Mesodermal cell (in vitro differentiated cells): ENCODE results near the gene CTXN1. TPM values are rescaled to one million over a fixed set of nuclear protein-coding genes. Genes with fewer than 3 reads are reported as not detected.

ENCODE experiments used
- H3K27ac ChIP-seq: 2 replicates; pipeline ENCODE4 v1.7.0; 2013; ENCODE audit warnings: mild to moderate bottlenecking, low read depth, low read length, moderate library complexity; ENCODE audit not compliant: severe bottlenecking
- H3K36me3 ChIP-seq: 2 replicates; pipeline ENCODE4 v1.7.1; 2013; ENCODE audit warnings: mild to moderate bottlenecking, low read length, moderate library complexity; ENCODE audit not compliant: control insufficient read depth, insufficient read depth
- H3K4me1 ChIP-seq: one replicate; pipeline ENCODE4 v1.7.1; 2013; ENCODE audit warnings: mild to moderate bottlenecking, low read length; ENCODE audit not compliant: insufficient read depth, control insufficient read depth, poor library complexity, severe bottlenecking
- H3K4me3 ChIP-seq: 2 replicates; pipeline ENCODE4 v1.7.0; 2013; ENCODE audit warnings: low read length, control low read depth, mild to moderate bottlenecking; ENCODE audit not compliant: insufficient read depth, poor library complexity, severe bottlenecking; ENCODE audit errors: extremely low read depth
- H3K9me3 ChIP-seq: 2 replicates; pipeline ENCODE4 v1.7.1; 2013; ENCODE audit warnings: mild to moderate bottlenecking, low read length, moderate library complexity; ENCODE audit not compliant: control insufficient read depth
- WGBS, 2 experiments: methylation state at CpG; one replicate each; pipeline ENCODE4 v1.1.5; 2013; ENCODE audit warnings: missing lambda C conversion rate in 2 of 2; ENCODE audit not compliant: insufficient coverage in 2 of 2; 5-methylcytosine and 5-hydroxymethylcytosine counted together
- polyA plus RNA-seq, 2 experiments: library from polyadenylated mRNA; stranded (reverse); fragments of 50-300 nt; gene quantifications; one replicate each; pipeline ENCODE4 v1.2.3, GENCODE V29; 2013

Gene CTXN1
- polyA plus RNA-seq (2013, experiment 1 of 2) = 47.8 TPM
- polyA plus RNA-seq (2013, experiment 2 of 2) = 36.4 TPM

DNA sequence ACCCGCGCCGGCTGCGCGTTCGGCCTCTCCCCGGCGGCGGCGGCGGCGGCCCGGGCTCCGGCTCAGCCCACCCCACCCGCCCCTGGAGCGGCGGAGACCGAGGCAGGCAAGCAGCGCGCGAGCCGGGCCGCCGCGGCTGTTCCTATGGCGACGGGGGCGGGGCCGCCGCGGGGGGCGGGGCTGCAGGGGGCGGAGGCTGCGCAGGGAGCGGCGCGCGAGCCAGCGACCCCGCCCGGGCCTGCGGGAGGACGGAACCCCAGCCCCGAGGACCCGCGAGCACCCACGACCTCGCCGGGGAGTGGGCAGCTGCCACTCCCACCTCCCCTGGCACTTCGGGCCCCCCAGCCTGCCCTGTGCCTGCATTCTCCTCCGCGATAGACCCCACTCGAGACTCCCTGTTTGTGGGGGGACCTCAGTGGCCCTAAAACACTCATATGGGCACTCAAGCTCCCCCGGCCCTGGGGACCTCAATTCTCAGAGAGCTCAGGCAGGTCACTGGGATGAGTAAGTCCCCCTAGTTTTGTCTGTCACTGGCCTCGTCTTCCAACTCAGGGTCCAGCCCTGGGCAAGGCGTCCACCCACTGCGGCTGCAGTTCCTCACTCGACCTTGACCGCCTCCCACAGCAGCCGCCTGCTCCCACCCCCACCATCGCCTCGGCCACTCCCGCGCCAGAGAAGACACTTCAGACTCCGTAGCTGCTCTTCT is at the start of gene CTXN1:
CTXN1 (minus strand) TSS at position 115 of the 706 bp plus-strand sequence. CDS start 597 bp downstream, outside the sequence.
- Histone ChIP-seq H3K4me3 (peak within 1 kb of the TSS; percentile 60), H3K4me1 (peaks cover 31% of the 10 kb centered on the region), H3K9me3 (no peaks in the 10 kb centered on the region), H3K36me3 (peaks cover 41% of the 10 kb centered on the region), H3K27ac (peak within 1 kb of the TSS; percentile 73)
- 9 to 13% methylated on average over 38 to 52 of the region's 65 CpGs for WGBS, 2 experiments

DNA sequence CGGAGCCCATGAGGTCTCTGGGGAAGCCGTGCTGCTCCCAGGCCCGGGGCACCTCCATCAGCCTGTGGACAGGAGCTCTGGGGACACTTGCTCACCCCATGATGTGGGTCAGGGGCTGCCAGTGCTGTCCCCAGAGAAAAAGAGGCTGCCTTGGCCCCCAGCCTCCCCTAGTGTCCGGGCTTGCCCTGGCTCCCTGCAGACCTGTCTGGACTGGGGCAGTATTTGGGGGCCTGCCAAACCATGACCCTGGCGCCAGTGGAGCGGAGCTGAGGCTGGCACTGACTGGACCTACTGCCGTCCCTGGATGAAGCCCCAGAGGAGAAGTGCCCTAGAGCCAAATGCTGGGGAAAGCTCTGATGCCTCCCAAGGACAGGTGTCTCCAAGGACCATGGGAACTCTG is 49.1 kb upstream of the CTXN1 start:
- 99 to 100% methylated on average over 7 of the region's 7 CpGs for WGBS, 2 experiments
- H3K27ac ChIP-seq = no peak overlapping the region
- H3K4me3 ChIP-seq = no peak overlapping the region
- H3K36me3 ChIP-seq = peaks cover 94% of the 10 kb centered on the region
- no peaks in the 10 kb centered on the region for H3K9me3 ChIP-seq
- no peaks in the 10 kb centered on the region for H3K4me1 ChIP-seq

DNA sequence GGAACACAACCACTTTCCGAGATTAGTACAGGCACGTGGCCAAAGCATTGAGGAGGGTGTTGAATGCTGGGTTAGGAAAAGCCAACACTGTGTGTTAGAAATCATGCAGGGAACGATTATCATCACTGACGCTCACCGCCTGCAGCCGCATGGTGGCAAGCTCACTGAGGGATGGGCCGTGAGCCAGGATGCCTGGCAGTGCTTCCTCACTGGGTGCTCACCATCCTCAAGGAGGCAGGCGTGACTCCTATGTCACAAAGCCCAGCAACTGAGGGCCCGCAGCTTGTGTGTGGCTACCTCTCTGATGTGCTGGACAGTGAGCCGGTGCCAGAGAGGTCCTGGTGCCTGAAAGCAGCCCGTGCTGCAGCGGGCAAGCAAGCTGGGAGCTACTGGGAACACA is 47.9 kb upstream of the CTXN1 start:
- H3K4me3 ChIP-seq = no peak overlapping the region
- WGBS, 2 experiments = 96 to 98% methylated on average over 12 of the region's 12 CpGs
- H3K27ac ChIP-seq = no peak overlapping the region
- no peaks in the 10 kb centered on the region for H3K4me1 ChIP-seq
- peaks cover 92% of the 10 kb centered on the region for H3K36me3 ChIP-seq
- H3K9me3 ChIP-seq = no peaks in the 10 kb centered on the region

DNA sequence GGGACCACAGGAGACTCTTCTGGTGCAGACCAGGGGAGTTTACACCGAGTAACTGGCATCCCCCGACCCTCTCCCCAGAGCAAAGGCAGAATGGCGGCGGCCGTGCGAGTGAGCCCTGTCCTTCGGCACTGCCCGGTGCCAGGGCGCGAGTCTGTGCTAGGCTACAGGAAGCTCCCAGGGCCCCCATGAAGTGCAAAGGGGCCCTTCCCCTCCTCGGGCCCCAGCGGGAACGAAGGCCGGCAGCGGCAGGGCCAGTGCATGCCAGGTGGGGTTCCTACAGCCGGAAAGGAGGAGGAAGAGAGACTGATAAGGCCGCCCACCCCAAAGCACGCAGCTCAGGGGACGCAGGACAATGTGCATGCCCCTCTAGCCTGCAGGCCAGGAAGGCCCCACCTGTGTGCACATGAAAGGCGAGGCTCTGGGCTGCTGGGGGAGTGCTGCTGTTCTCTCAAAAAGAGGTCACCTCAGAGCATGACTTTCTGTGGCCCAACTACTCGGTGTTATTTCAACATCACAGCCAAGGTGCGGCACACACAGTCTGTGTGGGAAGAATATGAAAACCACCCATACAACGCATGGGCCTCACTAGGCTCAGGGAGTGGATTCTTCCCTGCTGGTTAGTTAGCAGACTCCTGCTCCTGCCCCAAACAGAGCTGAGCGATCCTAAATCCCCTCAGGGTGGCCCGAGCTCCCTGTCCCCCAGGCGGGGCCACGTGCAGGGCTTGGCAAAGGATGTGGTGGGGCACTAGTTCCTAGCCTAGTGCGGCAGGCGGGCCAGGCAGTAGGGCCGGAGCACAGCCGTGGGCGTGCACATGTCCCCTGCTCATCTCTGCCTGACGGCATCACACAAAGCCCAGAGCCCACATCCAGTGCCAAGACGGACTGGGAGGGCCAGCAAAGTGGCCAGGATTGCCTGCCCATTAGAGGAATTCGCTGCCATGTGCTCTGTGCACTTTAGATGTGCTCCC is 45.9 kb upstream of the CTXN1 start:
- Histone ChIP-seq H3K36me3 (peaks cover 92% of the 10 kb centered on the region), H3K4me3 (no peak overlapping the region), H3K9me3 (no peaks in the 10 kb centered on the region), H3K27ac (no peak overlapping the region), H3K4me1 (no peaks in the 10 kb centered on the region)
- 95 to 97% methylated on average over 20 to 31 of the region's 35 CpGs for WGBS, 2 experiments

DNA sequence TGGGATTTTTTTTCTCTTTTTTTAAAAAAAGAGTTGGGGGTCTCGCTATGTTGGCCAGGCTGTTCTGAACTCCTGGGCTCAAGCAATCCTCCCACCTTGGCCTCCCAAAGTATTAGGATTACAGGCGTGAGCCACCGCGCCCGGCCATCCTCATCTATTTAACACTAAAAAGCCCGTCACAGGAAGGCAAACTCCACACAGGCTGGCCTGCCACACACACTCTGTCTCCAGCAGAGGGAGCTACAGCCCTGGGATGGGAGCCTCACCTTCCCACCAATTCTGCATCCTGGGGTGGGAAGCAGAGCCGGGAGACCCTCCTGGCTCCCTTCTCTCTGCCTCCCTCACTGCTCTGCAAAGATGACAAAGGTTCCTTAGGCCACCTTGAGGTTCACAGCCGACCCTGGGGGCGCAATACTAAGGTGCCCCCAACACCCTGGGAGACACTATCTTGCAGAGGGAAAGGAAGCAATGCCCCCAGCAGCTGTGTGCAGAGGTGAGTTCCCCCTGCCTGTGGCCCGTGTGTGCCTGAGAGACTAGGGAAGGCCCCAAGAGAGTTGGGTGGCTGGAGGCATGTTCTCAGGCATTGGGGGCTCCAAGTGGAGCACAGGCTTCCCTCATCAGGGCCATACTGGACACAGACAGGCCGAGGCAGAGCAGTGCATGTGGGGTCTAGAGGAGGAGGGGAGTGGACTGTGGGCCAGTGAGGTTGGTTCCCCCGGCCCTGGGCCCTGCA is 44.9 kb upstream of the CTXN1 start:
- Histone ChIP-seq H3K9me3 (no peaks in the 10 kb centered on the region), H3K36me3 (peaks cover 95% of the 10 kb centered on the region), H3K4me1 (no peaks in the 10 kb centered on the region), H3K27ac (peak overlapping the region; percentile 16), H3K4me3 (no peak overlapping the region)
- 68 to 80% methylated on average over 7 of the region's 12 CpGs for WGBS, 2 experiments

DNA sequence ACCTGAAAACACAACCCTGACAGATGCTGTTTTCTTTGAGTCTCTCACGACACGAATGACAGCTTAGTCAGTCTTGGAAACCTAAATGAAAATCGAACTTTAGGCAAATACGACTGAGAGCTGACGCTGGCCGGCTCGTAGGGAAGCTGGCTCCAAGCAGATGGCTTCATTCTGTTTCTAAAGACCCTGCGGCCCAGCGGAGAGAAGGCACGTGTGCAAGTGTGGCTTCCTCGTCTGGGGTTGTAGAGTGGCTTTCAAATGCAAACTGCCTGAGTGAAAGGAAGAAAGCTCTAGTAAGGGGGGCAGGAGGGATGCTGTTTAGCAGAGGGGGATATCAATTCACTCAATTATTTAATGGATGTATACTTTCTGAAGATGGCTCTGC is 43.6 kb upstream of the CTXN1 start:
- 81 to 83% methylated on average over 11 of the region's 11 CpGs for WGBS, 2 experiments
- Histone ChIP-seq H3K4me1 (no peaks in the 10 kb centered on the region), H3K4me3 (no peak overlapping the region), H3K9me3 (no peaks in the 10 kb centered on the region), H3K36me3 (peaks cover 95% of the 10 kb centered on the region), H3K27ac (no peak overlapping the region)

DNA sequence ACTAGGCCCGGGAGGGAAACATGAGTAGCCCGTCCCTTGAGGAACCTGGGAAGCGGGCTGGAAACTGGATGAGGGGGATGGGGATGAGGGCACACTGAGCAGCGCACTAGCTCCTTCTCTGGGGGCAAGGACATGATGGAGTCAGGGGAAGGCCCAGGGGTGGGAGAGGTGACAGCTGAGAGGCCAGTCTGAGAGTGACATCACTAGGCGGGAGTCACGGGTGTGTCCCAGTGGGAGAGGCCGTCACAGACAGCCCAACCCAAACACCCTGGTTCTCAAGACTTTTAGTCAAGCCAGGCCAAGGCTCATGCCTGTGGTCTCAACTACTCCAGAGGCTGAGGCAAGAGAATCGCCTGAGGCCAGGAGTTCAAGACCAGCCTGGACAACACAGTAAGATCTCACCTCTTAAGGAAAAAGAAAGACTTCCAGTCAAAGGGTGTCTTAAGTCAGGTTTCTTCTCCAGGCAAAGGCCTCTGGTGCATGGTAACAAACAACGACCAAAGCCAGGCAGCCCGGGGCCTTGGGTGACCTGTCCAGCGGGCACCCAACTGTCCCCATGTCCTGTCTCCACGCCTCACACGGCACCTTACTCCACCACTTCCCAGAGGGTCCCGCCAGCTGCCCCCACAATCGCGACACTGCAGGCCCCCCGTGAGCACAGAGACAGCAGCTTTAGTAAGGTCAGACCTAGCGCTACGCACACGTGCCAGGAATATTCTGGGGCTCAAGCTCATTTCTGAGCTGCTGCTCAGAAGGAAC is 43.0 kb upstream of the CTXN1 start:
- 94 to 98% methylated on average over 10 to 17 of the region's 20 CpGs for WGBS, 2 experiments
- Histone ChIP-seq H3K4me3 (no peak overlapping the region), H3K4me1 (no peaks in the 10 kb centered on the region), H3K36me3 (peaks cover 95% of the 10 kb centered on the region), H3K9me3 (no peaks in the 10 kb centered on the region), H3K27ac (no peak overlapping the region)

DNA sequence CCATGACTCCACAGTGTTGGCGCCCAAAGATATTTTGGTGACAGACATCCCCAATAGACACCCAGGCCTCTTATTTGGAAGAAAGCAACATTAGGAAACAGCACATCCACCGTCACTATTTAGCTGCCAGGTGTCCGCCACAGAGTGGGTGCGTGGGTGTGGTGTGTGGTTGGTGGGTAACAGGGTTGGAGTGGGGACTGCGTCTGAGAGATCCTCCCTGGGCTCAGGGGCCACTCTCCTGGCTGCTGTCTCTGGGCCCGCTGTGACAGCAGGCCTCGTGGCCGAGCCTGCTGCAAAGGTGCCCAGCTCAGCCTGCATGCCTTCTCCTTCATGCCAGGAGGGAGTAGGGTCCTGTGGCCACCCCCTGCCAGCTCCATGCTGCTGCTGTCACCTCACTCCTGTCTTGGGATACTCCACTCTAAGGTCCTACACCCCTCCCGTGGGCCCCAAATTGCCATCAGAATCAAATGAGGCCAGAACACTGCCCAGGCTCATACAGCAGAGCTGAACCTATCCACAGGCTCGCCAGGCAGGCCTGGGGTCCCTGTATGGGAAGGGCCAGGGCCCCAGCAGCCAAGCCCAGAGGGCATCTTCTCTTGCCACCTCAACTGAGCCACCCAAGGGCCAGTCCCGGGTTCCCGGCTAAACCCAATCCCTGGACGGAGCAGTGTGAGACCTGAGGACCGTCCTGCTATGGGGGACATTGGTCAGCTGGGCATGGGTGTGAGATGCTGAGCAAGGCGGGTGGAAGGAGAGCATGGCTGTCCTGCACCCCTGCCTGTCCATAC is 42.3 kb upstream of the CTXN1 start:
- Histone ChIP-seq H3K4me1 (no peaks in the 10 kb centered on the region), H3K9me3 (no peaks in the 10 kb centered on the region), H3K4me3 (no peak overlapping the region), H3K27ac (no peak overlapping the region), H3K36me3 (peaks cover 95% of the 10 kb centered on the region)
- WGBS, 2 experiments = 97 to 98% methylated on average over 14 to 15 of the region's 15 CpGs

DNA sequence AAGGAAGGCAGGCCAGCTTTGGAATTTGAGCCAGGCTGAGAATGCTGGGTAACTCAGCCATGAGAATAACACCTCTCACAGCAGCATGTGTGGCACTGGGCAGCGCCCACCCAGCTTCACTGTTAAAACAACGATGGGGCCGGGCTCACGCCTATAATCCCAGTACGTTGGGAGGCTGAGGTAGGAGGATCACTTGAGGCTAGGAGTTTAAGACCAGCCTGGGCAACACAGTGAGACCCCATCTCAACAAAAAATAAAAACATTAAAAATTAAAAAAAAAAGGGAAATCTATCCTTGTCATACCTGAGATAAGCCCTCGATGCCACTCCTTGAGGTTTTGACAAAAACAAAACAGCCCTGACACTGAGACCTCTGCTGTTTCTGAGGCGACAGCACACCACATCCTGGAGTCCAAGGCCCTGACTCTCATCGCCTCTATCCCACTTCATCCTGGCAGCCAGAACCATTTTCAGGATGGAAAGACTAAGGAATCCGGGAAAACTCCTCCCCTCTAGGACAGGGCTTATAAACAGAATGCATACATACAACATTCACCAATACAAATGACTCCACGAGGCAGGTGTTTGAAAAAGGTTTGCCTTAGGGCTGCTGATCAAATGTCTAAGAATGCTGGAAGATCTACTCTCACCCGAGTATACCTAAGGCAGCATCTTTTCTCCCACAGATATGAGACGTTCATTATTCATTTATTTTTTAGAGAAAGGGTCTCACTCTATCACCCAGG is 40.2 kb upstream of the CTXN1 start:
- WGBS, 2 experiments = 94 to 97% methylated on average over 7 to 10 of the region's 12 CpGs
- H3K4me3 ChIP-seq = no peak overlapping the region

More for the DNA sequence above, 40.2 kb upstream of the CTXN1 start:
- no peaks in the 10 kb centered on the region for H3K9me3 ChIP-seq
- no peaks in the 10 kb centered on the region for H3K4me1 ChIP-seq
- H3K27ac ChIP-seq = no peak overlapping the region
- peaks cover 95% of the 10 kb centered on the region for H3K36me3 ChIP-seq
